Skeletal muscle cell (primary cell): ENCODE measurements around the gene CDH12.
"Not testable (repeated sequence)": the region's sequence is repeated elsewhere in the genome, so short reads cannot be mapped to it uniquely, and the experiment has no call there.

Source experiments
- DNase-seq: peaks from one replicate; pipeline ENCODE4 v3.0.0-alpha.2; 2010; ENCODE audit warnings: low read depth
- H3K4me3 ChIP-seq: 2 replicates; pipeline ENCODE4 v1.5.1; 2011; ENCODE audit warnings: low read depth, mild to moderate bottlenecking, control low read depth, low read length, moderate library complexity

Gene CDH12

GRCh38 chr5:22852807-22853660 is at the start of gene CDH12:
CDH12 (minus strand) TSS chr5:22853344.
- peak within 1 kb of the TSS; percentile 43 for H3K4me3 ChIP-seq
- no peak for DNase-seq

GRCh38 chr5:22901885-22902284 is 48.7 kb upstream of the CDH12 start:
- no peak overlapping the region for H3K4me3 ChIP-seq
- DNase-seq = no peak

GRCh38 chr5:22900801-22901310 is 47.7 kb upstream of the CDH12 start:
- H3K4me3 ChIP-seq = no peak overlapping the region
- DNase-seq = no peak

GRCh38 chr5:22899341-22899740 is 46.2 kb upstream of the CDH12 start:
- no peak overlapping the region for H3K4me3 ChIP-seq
- no peak for DNase-seq

GRCh38 chr5:22896152-22896551 is 43.0 kb upstream of the CDH12 start:
- no peak for DNase-seq
- no peak overlapping the region for H3K4me3 ChIP-seq

GRCh38 chr5:22892441-22892840 is 39.3 kb upstream of the CDH12 start:
- DNase-seq = no peak
- H3K4me3 ChIP-seq = no peak overlapping the region

- H3K4me3 ChIP-seq = no peak overlapping the region
- DNase-seq = no peak
Observed at GRCh38 chr5:22889720-22890119, 36.6 kb upstream of the CDH12 start.

- H3K4me3 ChIP-seq = no peak overlapping the region
- no peak for DNase-seq
Observed at GRCh38 chr5:22887566-22887965, 34.4 kb upstream of the CDH12 start.

- DNase-seq, H3K4me3 ChIP-seq: not testable (repeated sequence)
Observed at GRCh38 chr5:22858911-22859310, 5.8 kb upstream of the CDH12 start.

GRCh38 chr5:22855824-22856223 is 2.7 kb upstream of the CDH12 start:
- DNase-seq = no peak
- H3K4me3 ChIP-seq = no peak overlapping the region

GRCh38 chr5:22850981-22851380 is 2.2 kb downstream of the CDH12 start:
- no peak overlapping the region for H3K4me3 ChIP-seq
- no peak for DNase-seq

GRCh38 chr5:22846693-22847092 is 6.5 kb downstream of the CDH12 start:
- H3K4me3 ChIP-seq = no peak overlapping the region
- no peak for DNase-seq

- DNase-seq = no peak
- H3K4me3 ChIP-seq = no peak overlapping the region
Observed at GRCh38 chr5:22844636-22845035, 8.5 kb downstream of the CDH12 start.

- no peak overlapping the region for H3K4me3 ChIP-seq
- DNase-seq = no peak
Observed at GRCh38 chr5:22844155-22844554, 9.0 kb downstream of the CDH12 start.

- DNase-seq = no peak
- no peak overlapping the region for H3K4me3 ChIP-seq
Observed at GRCh38 chr5:22842574-22842973, 10.6 kb downstream of the CDH12 start.

- H3K4me3 ChIP-seq = no peak overlapping the region
- no peak for DNase-seq
Observed at GRCh38 chr5:22837803-22838202, 15.3 kb downstream of the CDH12 start.

- H3K4me3 ChIP-seq = no peak overlapping the region
- no peak for DNase-seq
Observed at GRCh38 chr5:22835686-22836085, 17.5 kb downstream of the CDH12 start.

GRCh38 chr5:22793463-22793862 is 59.7 kb downstream of the CDH12 start:
- H3K4me3 ChIP-seq = no peak overlapping the region
- no peak for DNase-seq

GRCh38 chr5:22787807-22788206 is 65.3 kb downstream of the CDH12 start:
- no peak for DNase-seq
- H3K4me3 ChIP-seq = no peak overlapping the region

- DNase-seq = no peak
- H3K4me3 ChIP-seq = no peak overlapping the region
Observed at GRCh38 chr5:22787398-22787797, 65.7 kb downstream of the CDH12 start.

- no peak overlapping the region for H3K4me3 ChIP-seq
- no peak for DNase-seq
Observed at GRCh38 chr5:22780756-22781155, 72.4 kb downstream of the CDH12 start.
